LNCaP clone FGC (cell line): ENCODE results near the gene CORO2B.

Source experiments
- DNase-seq: peaks from one replicate; pipeline ENCODE4 v3.0.0-alpha.2; 2011; ENCODE audit warnings: low read depth
- H3K4me3 ChIP-seq: 2 replicates; pipeline ENCODE4 v1.5.1; 2011; ENCODE audit warnings: mild to moderate bottlenecking, low read depth, low read length, control low read depth
- CTCF ChIP-seq: IDR thresholded peaks from 2 replicates; pipeline ENCODE4 v1.5.1; 2012; ENCODE audit warnings: mild to moderate bottlenecking; ENCODE audit not compliant: control insufficient read depth, insufficient read depth; ENCODE audit errors: extremely low read depth

The CORO2B gene

GRCh38 chr15:68554721-68555678, 23.8 kb upstream of the CORO2B start:
- TF ChIP-seq CTCF = no peak
- no peak for DNase-seq
- H3K4me3 ChIP-seq = no peak overlapping the region

GRCh38 chr15:68555679-68556037, 23.1 kb upstream of the CORO2B start:
- TF ChIP-seq CTCF = no peak
- H3K4me3 ChIP-seq = no peak overlapping the region
- DNase-seq = no peak

- DNase-seq = no peak
- TF ChIP-seq CTCF = no peak
These were observed 22.4 kb upstream of the CORO2B start for GRCh38 chr15:68556139-68556990.

GRCh38 chr15:68557469-68558317, 21.1 kb upstream of the CORO2B start:
- no peak overlapping the region for H3K4me3 ChIP-seq
- no peak for TF ChIP-seq CTCF
- DNase-seq = no peak

More at GRCh38 chr15:68556139-68556990, 22.4 kb upstream of the CORO2B start:
- no peak overlapping the region for H3K4me3 ChIP-seq

- DNase-seq = no peak
- TF ChIP-seq CTCF = no peak
- no peak overlapping the region for H3K4me3 ChIP-seq
These were observed 20.2 kb upstream of the CORO2B start for GRCh38 chr15:68558318-68559305.
